A673 (cell line): ENCODE results near the gene CST5. TPM values are rescaled to one million over a fixed set of nuclear protein-coding genes. Genes with fewer than 3 reads are reported as not detected.
"Not testable (repeated sequence)": the region's sequence is repeated elsewhere in the genome, so short reads cannot be mapped to it uniquely, and the experiment has no call there.

Source experiments
- BruUV-seq: library from RNA; stranded (reverse); fragments of 400-500 nt; replicated peaks from 2 replicates; lab custom pipeline; 2021; lab: Mats Ljungman, UMichigan
- CTCF ChIA-PET: fragments of 300-600 bp; sonication (Branson Sonifier 250); formaldehyde crosslinking; loops from one replicate; lab custom pipeline; 2022; ENCODE audit warnings: antibody characterized with exemption; lab: Charles Lee
- POLR2A ChIA-PET: fragments of 300-600 bp; sonication (Branson Sonifier 250); formaldehyde crosslinking; loops from one replicate; lab custom pipeline; 2022; ENCODE audit warnings: antibody characterized with exemption; ENCODE audit not compliant: low non-redundant PET; lab: Charles Lee
- DNase-seq: peaks from one replicate; pipeline ENCODE4 v3.0.0-alpha.2; 2015; ENCODE audit warnings: low spot score
- H3K27ac ChIP-seq: fragments of 200-600 bp; sonication (generic); 2 replicates; pipeline ENCODE4 v1.5.1; 2016; ENCODE audit warnings: mixed run types, low read depth, mild to moderate bottlenecking, mixed read lengths, antibody characterized with exemption, low read length; ENCODE audit not compliant: poor library complexity, severe bottlenecking
- H3K27me3 ChIP-seq: fragments of 200-600 bp; sonication (generic); replicated peaks from 2 replicates; pipeline ENCODE4 v1.6.1; 2017; ENCODE audit warnings: mixed run types, low read depth, mild to moderate bottlenecking, mixed read lengths, antibody characterized with exemption, low read length; ENCODE audit not compliant: insufficient read depth, poor library complexity
- H3K36me3 ChIP-seq: fragments of 200-600 bp; sonication (generic); 2 replicates; pipeline ENCODE4 v1.6.1; 2016; ENCODE audit warnings: mixed run types, mild to moderate bottlenecking, mixed read lengths, antibody characterized with exemption, low read length; ENCODE audit not compliant: insufficient read depth, poor library complexity, severe bottlenecking
- H3K4me1 ChIP-seq: fragments of 200-600 bp; sonication (generic); 2 replicates; pipeline ENCODE4 v1.6.1; 2017; ENCODE audit warnings: mixed run types, mild to moderate bottlenecking, mixed read lengths, antibody characterized with exemption, low read length; ENCODE audit not compliant: insufficient read depth, poor library complexity, severe bottlenecking
- H3K4me3 ChIP-seq: fragments of 200-600 bp; sonication (generic); 2 replicates; pipeline ENCODE4 v1.5.1; 2016; ENCODE audit warnings: low read depth, mixed run types, mild to moderate bottlenecking, mixed read lengths, low read length; ENCODE audit not compliant: poor library complexity, severe bottlenecking
- H3K9me3 ChIP-seq: fragments of 200-600 bp; sonication (generic); 2 replicates; pipeline ENCODE4 v1.6.1; 2016; ENCODE audit warnings: mixed run types, low read depth, mild to moderate bottlenecking, mixed read lengths, antibody characterized with exemption, low read length; ENCODE audit not compliant: poor library complexity, severe bottlenecking
- EZH2 ChIP-seq: fragments of 200-600 bp; sonication (generic); IDR thresholded peaks from 2 replicates; pipeline ENCODE4 v1.6.1; 2017; ENCODE audit warnings: borderline replicate concordance, low read depth, mild to moderate bottlenecking, mixed read lengths, antibody characterized with exemption, low read length; ENCODE audit not compliant: poor library complexity, severe bottlenecking
- intact Hi-C: fragments of 100-400 bp; cut with micrococcal nuclease; formaldehyde crosslinking; loops from one replicate; pipeline ENCODE4 v1.10.0; 2022; ENCODE audit not compliant: unreplicated experiment
- total RNA-seq: library from RNA; stranded (reverse); gene quantifications from 2 replicates; pipeline ENCODE4 v1.2.3, GENCODE V29; 2021
- TF ChIP-seq, protein P1 (sequence below): fragments of 300-800, 200-600 bp; sonication (generic); conservative IDR thresholded peaks from 2 replicates; pipeline ENCODE4 v1.5.1; 2017; ENCODE audit warnings: low read depth, mild to moderate bottlenecking, antibody characterized with exemption, low read length, moderate library complexity, mixed read lengths

CST5 gene
- total RNA-seq, 1 experiment from 2014 or later: not detected

DNA sequence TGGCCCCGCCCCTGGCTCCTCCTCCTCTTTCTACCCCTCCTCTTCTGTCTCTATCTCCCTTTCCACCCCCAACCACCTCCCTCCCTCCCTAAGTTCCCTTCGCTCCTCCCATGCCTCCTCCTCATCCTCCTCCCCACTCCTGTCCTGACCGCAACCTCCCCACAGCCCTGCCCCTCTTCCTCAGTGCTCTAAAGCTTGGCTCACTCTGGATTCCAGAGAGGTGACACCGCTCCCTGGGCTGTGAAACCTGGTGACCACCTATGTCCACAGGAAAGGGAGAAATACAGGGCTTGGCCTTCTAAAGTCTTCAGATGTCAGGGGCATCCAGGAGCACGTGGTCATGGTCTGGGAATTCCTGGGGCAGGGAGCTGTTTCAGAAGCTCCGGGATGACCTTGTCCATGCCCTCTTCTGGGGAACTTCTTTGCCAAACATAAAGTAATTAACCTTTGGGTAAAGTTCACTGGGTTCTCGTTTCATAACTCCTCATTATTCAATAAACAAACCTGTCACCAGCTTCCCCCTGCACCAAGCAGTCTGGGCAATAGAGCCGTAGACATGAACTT lies 345 bp upstream of the CST5 start:
- ChIA-PET CTCF (no interaction called here), POLR2A (no interaction called here)
- no peak for TF ChIP-seq EZH2
- TF ChIP-seq, protein P1, sequence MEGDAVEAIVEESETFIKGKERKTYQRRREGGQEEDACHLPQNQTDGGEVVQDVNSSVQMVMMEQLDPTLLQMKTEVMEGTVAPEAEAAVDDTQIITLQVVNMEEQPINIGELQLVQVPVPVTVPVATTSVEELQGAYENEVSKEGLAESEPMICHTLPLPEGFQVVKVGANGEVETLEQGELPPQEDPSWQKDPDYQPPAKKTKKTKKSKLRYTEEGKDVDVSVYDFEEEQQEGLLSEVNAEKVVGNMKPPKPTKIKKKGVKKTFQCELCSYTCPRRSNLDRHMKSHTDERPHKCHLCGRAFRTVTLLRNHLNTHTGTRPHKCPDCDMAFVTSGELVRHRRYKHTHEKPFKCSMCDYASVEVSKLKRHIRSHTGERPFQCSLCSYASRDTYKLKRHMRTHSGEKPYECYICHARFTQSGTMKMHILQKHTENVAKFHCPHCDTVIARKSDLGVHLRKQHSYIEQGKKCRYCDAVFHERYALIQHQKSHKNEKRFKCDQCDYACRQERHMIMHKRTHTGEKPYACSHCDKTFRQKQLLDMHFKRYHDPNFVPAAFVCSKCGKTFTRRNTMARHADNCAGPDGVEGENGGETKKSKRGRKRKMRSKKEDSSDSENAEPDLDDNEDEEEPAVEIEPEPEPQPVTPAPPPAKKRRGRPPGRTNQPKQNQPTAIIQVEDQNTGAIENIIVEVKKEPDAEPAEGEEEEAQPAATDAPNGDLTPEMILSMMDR: no peak
- Histone ChIP-seq H3K27ac (no peak overlapping the region), H3K4me3 (no peak overlapping the region), H3K36me3 (no peaks in the 10 kb centered on the region), H3K27me3 (peaks cover 9% of the 10 kb centered on the region), H3K4me1 (no peaks in the 10 kb centered on the region), H3K9me3 (no peaks in the 10 kb centered on the region)
- no TSS peak for BruUV-seq
- DNase-seq: no peak
- intact Hi-C loops: no loop called here

DNA sequence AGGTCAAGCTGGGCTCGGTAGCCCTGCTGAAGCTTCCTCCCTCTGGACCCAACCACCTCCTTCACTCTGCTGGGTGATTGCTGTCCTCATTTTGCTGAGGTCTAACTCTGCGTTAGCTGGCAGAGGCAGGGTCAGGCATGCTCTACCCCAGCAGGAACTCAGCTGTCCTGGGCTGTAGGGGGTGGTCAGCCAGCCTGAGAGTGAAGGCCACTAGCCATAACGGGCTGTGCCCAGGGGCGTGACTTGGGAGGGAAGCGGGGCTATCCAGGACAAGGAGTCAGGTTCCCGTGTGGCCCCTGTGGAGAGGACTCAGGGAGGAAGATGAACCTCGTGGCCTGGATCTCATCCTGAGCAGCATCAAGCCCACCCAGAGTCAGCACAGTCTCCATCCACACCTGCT lies 761 bp downstream of the CST5 start:
- H3K9me3 ChIP-seq: no peaks in the 10 kb centered on the region
- TF ChIP-seq, protein P1: no peak
- TF ChIP-seq EZH2: no peak
- intact Hi-C loops: no loop called here
- POLR2A ChIA-PET: no interaction called here
- H3K4me1 ChIP-seq: no peaks in the 10 kb centered on the region
- no peak overlapping the region for H3K27ac ChIP-seq
- H3K4me3 ChIP-seq: no peak overlapping the region
- DNase-seq: no peak
- BruUV-seq: no TSS peak
- CTCF ChIA-PET: no interaction called here
- peaks cover 9% of the 10 kb centered on the region for H3K27me3 ChIP-seq
- no peaks in the 10 kb centered on the region for H3K36me3 ChIP-seq

DNA sequence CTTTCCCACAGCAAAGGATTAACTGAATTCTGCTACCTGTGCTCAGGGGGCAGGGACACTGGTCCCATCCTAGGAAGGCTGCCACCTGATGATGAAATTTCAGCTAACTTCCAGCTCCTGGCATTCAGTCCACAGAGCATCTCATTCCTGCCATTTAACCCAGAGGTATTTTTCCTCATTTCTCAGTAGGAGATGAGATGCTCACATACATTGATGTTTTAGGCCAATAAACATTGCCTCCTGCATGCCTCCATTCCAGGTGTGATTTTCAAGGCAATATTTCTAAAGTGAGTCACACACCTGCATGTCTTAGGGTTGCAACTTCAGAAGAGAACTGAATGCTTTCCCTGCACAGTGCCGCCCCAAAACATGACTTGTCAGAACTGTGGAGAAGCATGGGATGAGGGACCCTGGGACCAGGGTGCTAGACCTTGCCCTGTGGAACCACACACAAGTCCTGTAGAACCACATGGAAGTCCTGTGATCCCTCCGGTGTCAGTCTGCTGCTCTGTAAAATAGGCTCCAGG lies 1.5 kb downstream of the CST5 start:
- BruUV-seq, intact Hi-C loops, H3K4me1 ChIP-seq, POLR2A ChIA-PET, H3K9me3 ChIP-seq, DNase-seq, H3K27ac ChIP-seq, H3K4me3 ChIP-seq, CTCF ChIA-PET, H3K27me3 ChIP-seq, H3K36me3 ChIP-seq: not testable (repeated sequence)

DNA sequence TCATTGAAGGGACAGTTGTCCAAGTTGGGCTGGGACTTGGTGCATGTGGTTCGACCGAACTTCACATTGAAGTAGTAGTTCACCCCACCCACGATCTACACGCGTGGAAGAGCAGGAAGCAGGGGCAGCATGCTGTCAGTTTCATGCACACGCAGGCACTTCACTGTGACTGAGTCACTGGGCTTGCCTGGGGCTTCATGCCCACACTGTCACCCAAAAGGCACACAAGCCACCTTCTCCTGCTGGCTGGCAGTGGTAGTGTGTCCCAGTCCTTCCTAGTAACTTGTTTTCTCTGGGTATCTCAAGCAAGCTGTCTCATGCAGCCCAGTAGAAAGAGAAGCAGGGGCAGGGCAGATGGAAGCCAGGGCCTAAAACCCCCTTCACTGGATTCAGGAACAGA lies 2.0 kb downstream of the CST5 start:
- Histone ChIP-seq H3K4me3 (no peak overlapping the region), H3K9me3 (no peaks in the 10 kb centered on the region), H3K27me3 (peaks cover 9% of the 10 kb centered on the region), H3K36me3 (no peaks in the 10 kb centered on the region), H3K4me1 (no peaks in the 10 kb centered on the region), H3K27ac (no peak overlapping the region)
- ChIA-PET POLR2A (no interaction called here), CTCF (no interaction called here)
- no peak for TF ChIP-seq EZH2
- TF ChIP-seq, protein P1: no peak
- no TSS peak for BruUV-seq
- no peak for DNase-seq
- intact Hi-C loops: no loop called here
